NT2/D1 (cell line): ENCODE measurements around the gene ADAMTS7.
"Not testable (repeated sequence)": the region's sequence is repeated elsewhere in the genome, so short reads cannot be mapped to it uniquely, and the experiment has no call there.

Experiments
- DNase-seq: peaks from one replicate; pipeline ENCODE4 v3.0.0-alpha.2; 2011; ENCODE audit warnings: low read depth, low spot score
- H3K27me3 ChIP-seq: 2 replicates; pipeline ENCODE4 v1.6.0; 2011; ENCODE audit warnings: mild to moderate bottlenecking; ENCODE audit not compliant: insufficient read length, insufficient read depth
- H3K36me3 ChIP-seq: 2 replicates; pipeline ENCODE4 v1.6.1; 2011; ENCODE audit warnings: mild to moderate bottlenecking, low read length, mixed read lengths; ENCODE audit not compliant: insufficient read depth, insufficient read length
- H3K4me1 ChIP-seq: 2 replicates; pipeline ENCODE4 v1.5.1; 2011; ENCODE audit not compliant: insufficient read depth, insufficient read length
- H3K4me3 ChIP-seq: 2 replicates; pipeline ENCODE4 v1.5.1; 2011; ENCODE audit warnings: low read depth; ENCODE audit not compliant: insufficient read length
- H3K9ac ChIP-seq: 2 replicates; pipeline ENCODE4 v1.6.0; 2011; ENCODE audit warnings: low read depth; ENCODE audit not compliant: insufficient read length
- H3K9me3 ChIP-seq: 2 replicates; pipeline ENCODE4 v1.5.1; 2011; ENCODE audit warnings: mild to moderate bottlenecking, low read length; ENCODE audit not compliant: insufficient read depth
- SUZ12 ChIP-seq: IDR thresholded peaks from 2 replicates; pipeline ENCODE4 v1.6.1; 2011; ENCODE audit not compliant: insufficient read length, insufficient read depth; ENCODE audit errors: extremely low read depth
- YY1 ChIP-seq: IDR thresholded peaks from 2 replicates; pipeline ENCODE4 v1.6.1; 2011; ENCODE audit not compliant: insufficient read length, insufficient read depth
- ZNF274 ChIP-seq: IDR thresholded peaks from 2 replicates; pipeline ENCODE4 v1.6.1; 2011; ENCODE audit warnings: mild to moderate bottlenecking, low read depth, low read length

The ADAMTS7 gene

GRCh38 chr15:78791357-78791756 is 19.9 kb downstream of the ADAMTS7 start:
- Histone ChIP-seq H3K4me3 (no peak overlapping the region), H3K4me1 (peaks cover 3% of the 10 kb centered on the region), H3K9ac (no peak overlapping the region), H3K27me3 (no peaks in the 10 kb centered on the region), H3K9me3 (no peaks in the 10 kb centered on the region), H3K36me3 (peaks cover 52% of the 10 kb centered on the region)
- TF ChIP-seq YY1 (no peak), ZNF274 (no peak)
- DNase-seq, result no peak

DNA sequence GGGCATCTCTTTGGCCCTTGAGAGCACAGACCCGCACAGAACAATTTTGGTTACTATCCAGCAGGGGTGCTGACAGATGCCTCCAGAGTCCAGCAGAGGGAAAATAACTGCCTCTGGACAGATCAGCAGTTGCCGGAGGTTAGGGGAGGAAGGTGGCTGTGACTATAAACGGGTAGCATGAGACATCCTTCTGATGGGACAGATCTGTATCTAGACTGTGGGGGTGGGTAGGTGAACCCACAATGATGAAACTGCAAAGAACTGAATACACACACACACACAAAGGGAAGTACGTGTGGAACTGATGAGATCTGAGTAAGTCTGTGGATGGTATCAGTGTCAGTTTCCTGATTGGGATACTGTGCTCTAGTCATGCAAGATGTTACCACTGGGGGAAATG is 21.2 kb downstream of the ADAMTS7 start:
- Histone ChIP-seq H3K4me3 (no peak overlapping the region), H3K9ac (no peak overlapping the region), H3K27me3 (no peaks in the 10 kb centered on the region), H3K4me1 (no peaks in the 10 kb centered on the region), H3K36me3 (peaks cover 43% of the 10 kb centered on the region), H3K9me3 (no peaks in the 10 kb centered on the region)
- no peak for DNase-seq
- TF ChIP-seq ZNF274 (no peak), SUZ12 (no peak), YY1 (no peak)

DNA sequence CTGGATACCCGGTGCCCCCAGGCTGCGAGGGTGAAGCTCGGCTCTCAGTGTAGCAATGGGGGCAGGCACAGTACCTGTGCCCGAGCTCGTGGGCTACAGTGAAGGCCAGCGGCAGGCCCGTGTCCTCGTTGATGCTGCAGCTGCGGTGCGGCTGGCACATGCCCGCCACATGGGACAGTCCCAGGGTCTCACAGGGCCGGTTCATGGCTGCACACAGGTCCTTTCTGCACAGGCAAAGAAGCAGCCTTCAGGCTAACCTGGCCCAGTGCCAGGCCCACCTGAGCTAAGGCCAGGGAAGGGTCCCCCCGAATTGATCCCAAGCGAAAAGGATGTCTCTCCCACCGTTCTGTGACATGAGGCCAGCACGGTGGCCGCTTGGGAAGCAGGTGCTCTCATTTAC is 21.6 kb downstream of the ADAMTS7 start:
- no peak for DNase-seq
- no peaks in the 10 kb centered on the region for H3K9me3 ChIP-seq
- no peaks in the 10 kb centered on the region for H3K27me3 ChIP-seq
- no peak overlapping the region for H3K4me3 ChIP-seq
- no peak overlapping the region for H3K9ac ChIP-seq
- peaks cover 41% of the 10 kb centered on the region for H3K36me3 ChIP-seq
- TF ChIP-seq SUZ12, result no peak
- TF ChIP-seq ZNF274, result no peak
- TF ChIP-seq YY1, result no peak
- H3K4me1 ChIP-seq, result no peaks in the 10 kb centered on the region

GRCh38 chr15:78788016-78788660 is 23.1 kb downstream of the ADAMTS7 start:
- H3K4me1 ChIP-seq, result no peaks in the 10 kb centered on the region
- TF ChIP-seq ZNF274, result no peak
- TF ChIP-seq YY1, result no peak
- TF ChIP-seq SUZ12, result no peak

DNA sequence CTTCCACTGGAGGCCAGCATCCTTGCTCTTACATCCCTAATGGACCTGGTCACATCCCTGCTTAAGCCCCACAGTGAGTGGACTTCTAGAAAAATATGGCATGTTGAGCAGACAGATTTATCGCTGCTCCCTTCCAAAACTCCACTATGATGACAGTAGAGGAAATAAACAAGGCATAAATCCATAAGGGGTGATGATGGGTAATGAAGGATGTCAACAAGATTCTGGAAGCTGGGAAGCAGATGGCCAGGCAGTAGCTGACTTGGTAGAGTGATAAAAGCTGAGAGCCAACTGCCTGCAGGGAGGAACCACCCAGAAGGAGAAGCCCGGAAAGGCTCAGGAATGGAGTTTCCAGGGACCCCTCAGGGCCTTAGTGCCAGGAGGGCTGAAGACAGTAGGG is 28.9 kb downstream of the ADAMTS7 start:
- H3K4me3 ChIP-seq, H3K9me3 ChIP-seq, H3K36me3 ChIP-seq, H3K9ac ChIP-seq, H3K27me3 ChIP-seq, DNase-seq, H3K4me1 ChIP-seq: not testable (repeated sequence)

More at GRCh38 chr15:78788016-78788660, 23.1 kb downstream of the ADAMTS7 start:
- H3K36me3 ChIP-seq, result peaks cover 36% of the 10 kb centered on the region
- no peak overlapping the region for H3K4me3 ChIP-seq
- no peak overlapping the region for H3K9ac ChIP-seq
- DNase-seq, result no peak
- H3K9me3 ChIP-seq, result no peaks in the 10 kb centered on the region
- no peaks in the 10 kb centered on the region for H3K27me3 ChIP-seq

DNA sequence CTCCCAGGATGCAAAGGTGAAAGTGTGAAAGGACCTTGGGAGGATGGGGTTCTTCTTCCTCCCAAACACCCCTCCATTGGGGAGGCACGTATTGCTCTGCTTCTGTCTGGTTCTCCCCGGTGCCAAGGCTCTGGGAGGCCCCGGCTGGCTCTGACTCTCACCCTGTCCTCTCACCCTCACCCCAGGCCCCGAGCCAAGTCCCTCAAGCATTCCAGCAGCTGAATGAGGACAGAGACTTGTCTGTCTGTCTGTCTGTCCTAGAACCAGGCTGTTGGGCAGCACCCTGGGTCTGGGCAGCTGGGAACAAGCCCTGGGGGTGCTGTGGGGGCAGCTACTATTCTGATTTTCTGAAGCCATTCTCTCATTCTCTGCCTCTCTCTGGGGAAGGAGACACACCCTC is 29.9 kb downstream of the ADAMTS7 start:
- not testable (repeated sequence) for H3K36me3 ChIP-seq, H3K27me3 ChIP-seq

DNA sequence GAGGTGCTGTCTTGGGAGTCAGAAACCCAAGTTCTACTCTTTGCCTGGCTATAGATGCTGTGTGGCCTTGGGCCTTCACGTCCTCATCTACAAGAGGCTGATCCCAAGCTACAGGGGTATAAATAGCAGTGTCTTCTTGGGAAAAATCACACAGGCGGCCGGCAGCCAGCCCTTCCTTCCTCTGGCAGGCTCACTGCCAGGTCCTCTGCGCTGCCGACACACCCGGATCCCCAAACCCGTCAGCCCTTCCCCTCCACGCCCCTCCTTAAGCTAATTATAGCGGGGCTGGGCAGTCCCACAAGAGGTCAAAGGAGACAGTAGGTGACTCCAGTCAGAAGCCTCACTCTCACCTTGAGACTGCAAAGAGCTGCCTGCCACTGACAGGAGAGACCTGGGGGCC is 31.3 kb downstream of the ADAMTS7 start:
- H3K9ac ChIP-seq, H3K9me3 ChIP-seq, H3K4me3 ChIP-seq, H3K4me1 ChIP-seq, DNase-seq, H3K27me3 ChIP-seq, H3K36me3 ChIP-seq: not testable (repeated sequence)

More for the DNA sequence above, 29.9 kb downstream of the ADAMTS7 start:
- not testable (repeated sequence) for H3K4me1 ChIP-seq, H3K9ac ChIP-seq, H3K4me3 ChIP-seq, H3K9me3 ChIP-seq, DNase-seq

GRCh38 chr15:78779176-78779785 is 32.0 kb downstream of the ADAMTS7 start:
- H3K4me3 ChIP-seq, H3K4me1 ChIP-seq, DNase-seq, H3K36me3 ChIP-seq, H3K9ac ChIP-seq, H3K27me3 ChIP-seq, H3K9me3 ChIP-seq: not testable (repeated sequence)
